HPDE6-E6E7 (cell line): ENCODE data around the gene ABR.
"Not testable (repeated sequence)": the region's sequence is repeated elsewhere in the genome, so short reads cannot be mapped to it uniquely, and the experiment has no call there.

Experiments used
- DNase-seq: peaks from one replicate; pipeline ENCODE4 v3.0.0; 2011; ENCODE audit warnings: missing footprints; ENCODE audit errors: extremely low spot score

ABR gene

DNA sequence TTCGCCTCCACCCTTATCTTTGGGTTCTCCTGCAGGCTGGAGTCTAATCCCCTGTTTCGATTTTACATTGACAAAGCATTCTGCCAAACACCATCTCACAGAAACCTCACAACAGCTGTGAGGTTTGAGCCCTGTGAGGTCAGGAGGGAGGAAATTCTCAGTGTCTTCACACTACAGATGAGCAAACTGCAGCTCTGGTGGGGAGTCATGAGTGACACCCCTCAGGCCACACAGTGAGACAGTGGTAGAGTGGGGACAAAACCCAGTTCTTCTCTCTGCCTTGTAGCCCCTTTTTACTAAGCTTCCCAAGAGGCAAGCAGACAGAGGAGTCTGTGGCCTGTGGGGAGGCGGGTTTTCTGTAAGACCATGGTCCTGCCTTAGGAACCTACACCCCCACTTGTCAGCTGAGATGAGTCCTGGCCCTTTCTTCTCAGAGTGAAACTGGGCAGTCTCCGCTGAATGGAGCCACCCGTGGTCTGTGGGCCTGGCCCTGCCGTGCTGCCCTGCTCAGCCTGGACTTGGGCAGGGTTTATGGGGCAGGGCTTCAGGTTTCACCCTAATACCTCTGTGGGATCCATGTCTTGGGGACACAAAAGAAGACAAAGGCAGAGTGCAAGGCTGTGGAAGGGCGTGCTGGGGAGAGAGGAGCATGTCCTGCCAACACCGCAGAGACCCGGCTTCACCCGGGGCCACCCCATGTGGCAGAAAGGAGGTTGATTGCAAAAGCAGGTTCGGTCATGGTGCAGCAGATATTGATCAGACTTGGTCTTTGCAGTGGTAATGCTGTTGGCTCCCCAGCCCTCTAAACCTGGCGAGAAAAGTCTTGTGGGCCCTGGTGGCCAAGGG lies 59.0 kb downstream of the ABR start:
- DNase-seq = no peak

DNA sequence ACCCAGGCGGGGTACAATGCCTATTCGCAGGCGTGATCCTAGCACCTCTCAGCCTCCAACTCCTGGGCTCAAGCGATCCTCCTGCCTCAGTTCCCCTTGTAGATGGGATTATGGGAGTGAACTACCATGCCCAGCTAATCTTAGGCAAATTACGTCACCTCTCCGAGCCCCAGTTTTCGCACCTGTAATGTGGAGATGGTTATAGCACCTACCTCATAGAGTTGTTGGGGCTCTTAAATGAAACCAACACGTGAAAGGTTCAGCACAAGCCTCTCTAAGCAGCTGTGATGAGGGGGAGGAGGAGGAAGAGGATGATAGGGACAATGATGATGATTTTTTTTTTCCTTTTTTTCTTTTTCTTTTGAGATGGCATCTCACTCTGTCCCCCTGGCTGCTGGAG lies 59.9 kb downstream of the ABR start:
- no peak for DNase-seq

DNA sequence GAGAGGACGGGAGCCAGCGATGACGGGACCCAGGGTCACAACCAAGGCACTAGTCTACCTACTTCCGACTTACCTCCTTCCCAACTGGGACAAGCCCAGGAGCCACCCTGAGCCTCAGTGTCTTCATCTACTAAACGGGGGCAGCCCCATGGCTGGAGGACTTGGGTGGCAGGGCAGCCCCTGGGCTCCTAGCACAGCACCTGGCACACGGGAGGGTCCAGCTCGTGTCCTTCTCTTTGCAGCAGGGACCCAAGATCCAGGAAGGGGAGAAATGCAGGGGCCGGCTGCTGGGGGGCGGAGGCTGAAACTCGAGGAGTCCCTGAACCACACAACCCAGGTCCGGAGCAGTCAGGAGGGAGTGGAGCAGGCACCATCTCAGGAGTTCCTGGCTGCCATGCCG lies 63.2 kb downstream of the ABR start:
- DNase-seq = no peak

- DNase-seq = no peak
These were observed 66.9 kb downstream of the ABR start for GRCh38 chr17:1112875-1113274.

DNA sequence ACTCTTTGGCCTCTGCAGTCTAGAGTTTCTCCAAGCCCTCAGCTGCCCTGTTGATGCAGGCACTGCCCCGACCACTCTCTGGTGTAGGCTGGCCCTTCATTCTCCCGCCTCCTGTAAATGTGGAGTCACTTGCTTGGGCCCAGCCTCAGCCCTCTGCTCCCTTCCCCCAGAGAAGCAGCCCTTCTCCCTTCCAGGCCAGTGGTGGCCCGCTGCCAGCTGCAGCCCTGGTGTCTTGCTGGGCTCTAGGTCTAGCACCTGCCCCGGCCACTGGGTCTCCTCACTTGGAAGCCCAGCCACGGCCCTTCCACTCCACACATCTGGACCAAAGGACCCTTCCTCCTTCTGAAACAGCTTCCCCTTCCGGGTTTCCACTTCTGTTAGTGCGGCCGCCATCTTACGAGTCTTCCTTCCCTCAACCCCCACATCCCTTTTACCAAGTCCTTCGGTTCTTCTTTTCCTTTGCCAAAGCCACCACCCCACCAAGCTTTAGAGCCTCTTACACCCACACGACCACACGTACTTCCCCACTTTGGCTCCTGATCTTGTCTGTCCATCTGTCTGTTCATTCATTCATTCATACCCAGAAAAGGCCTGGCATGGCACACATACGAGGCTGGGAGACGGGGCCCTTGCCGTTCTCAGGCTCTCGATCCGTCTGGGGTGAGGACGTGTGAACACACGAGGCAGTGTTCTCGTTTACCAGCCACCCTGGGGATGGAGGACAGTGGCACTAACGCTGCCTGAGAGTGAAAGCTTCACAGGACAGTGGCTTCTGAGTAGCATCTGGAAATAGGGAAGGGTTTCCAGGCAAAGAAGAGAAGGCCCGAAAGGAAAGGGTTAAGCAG lies 68.0 kb downstream of the ABR start:
- DNase-seq = no peak

- DNase-seq = peak; percentile 86
These were observed 68.8 kb downstream of the ABR start for GRCh38 chr17:1110862-1111598.

DNA sequence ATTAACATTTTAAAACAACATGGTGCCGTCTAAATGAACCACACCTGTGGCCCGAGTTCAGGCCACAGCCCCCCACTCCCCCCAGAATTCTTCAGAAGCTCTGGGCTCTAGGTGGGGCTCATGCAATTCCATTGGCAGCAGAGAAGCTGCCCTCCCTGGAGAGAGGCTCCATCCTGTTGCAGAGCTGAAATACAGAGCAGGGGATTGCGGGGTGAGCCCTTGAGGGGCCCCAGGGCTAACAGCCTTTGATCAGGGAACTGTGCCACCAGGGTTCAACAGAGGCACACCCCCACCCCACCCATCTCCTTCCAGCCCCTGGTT lies 69.3 kb downstream of the ABR start:
- no peak for DNase-seq

DNA sequence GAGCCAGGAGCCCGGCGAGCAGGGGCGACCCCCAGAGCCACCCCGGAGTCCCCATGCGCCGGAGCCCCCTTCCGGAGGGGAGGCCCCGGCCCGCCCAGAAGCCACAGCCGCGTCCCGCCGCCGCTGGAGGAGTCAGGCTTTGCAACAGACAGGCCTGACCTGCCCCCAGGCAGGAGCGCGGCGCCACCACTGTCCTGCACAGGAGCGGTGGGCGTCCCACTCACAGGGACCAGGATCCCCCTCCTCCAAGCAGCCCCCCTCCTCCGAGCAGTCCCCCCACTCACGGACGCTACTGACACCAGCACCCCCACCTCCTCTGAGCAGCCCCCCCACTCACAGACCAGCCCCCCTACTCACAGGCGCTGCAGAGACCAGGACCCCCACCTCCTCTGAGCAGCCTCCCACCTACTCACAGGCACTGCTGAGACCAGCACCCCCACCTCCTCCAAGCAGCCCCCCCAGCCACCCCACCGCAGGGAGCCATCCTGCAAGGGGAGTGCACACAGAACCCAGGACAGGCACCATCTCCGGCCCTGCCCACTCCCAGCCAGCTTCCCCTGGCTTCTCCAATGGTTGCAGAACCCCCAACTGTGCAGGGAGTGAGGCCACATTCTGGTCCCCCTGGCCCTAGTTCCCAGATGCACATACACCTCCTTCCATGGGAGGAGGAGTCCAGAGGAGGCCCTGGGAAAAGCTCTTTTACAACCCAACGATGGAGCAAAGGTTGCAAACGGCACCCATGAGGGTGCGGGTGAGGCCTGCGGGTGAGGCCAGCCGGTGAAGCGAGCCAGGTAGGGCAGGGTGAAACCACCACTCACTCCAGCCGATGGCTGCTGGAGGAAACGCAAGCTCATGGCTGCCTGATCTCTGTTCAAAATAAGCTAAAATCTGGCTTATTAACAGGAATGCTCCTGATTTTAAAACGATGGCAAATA lies 69.9 kb downstream of the ABR start:
- no peak for DNase-seq

DNA sequence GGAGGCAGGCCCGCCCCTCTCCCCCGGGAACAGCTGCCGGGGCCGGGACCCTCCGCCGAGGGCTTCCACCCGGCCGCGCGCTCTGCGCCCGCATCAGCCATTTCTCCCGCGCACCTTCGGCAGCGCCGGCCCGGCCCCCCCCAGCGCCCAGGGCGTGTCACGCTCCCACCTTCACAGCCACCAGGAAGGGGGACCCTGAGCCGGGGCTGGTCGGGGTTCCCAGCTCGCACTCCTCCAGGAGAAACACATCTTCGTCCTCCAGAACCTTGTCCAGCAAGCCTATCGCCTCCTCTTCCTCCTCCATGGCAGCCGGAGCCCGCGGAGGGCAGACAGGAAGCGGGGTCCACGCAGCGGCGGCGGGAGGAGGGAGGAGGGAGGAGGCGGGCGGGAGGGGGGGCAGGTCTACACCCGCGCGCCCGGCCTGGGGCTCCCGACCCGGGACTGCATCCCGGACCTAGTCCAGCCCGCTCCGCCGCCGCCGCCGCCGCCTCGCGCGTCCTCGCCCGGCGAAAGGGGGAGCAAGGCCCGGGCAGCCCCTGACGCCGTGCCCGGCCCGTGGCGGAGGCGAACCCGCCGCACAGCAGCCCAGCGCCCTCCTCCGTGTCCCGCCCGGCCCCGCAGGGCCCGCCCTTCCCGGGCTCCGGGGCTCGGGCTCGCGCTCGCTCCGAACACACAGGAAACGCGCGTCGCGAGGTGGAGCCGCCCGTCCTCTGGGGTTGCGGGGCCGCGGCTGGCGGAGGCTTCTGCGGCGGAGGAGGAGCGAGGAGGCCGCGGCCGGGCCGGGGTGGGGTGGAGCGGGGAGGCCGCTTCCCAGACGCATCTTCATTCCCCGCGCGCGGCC lies 70.8 kb downstream of the ABR start:
- DNase-seq = peak; percentile 60

DNA sequence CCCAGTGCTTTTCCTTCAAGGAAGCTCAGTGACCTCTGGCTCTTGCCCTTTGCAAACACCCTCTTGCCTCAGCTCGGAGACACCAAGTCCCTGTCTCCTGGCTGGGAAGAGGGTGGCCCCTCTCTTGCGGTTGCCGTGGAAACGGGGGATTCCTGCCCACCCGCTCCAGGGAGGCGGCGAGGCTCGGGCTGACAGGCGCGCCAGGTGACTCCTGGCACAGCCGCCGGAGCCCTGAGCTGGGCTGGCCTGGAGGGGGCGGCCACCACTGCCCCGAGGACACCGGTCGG lies 71.4 kb downstream of the ABR start:
- no peak for DNase-seq

GRCh38 chr17:1107777-1108477 lies 71.9 kb downstream of the ABR start:
- no peak for DNase-seq

DNA sequence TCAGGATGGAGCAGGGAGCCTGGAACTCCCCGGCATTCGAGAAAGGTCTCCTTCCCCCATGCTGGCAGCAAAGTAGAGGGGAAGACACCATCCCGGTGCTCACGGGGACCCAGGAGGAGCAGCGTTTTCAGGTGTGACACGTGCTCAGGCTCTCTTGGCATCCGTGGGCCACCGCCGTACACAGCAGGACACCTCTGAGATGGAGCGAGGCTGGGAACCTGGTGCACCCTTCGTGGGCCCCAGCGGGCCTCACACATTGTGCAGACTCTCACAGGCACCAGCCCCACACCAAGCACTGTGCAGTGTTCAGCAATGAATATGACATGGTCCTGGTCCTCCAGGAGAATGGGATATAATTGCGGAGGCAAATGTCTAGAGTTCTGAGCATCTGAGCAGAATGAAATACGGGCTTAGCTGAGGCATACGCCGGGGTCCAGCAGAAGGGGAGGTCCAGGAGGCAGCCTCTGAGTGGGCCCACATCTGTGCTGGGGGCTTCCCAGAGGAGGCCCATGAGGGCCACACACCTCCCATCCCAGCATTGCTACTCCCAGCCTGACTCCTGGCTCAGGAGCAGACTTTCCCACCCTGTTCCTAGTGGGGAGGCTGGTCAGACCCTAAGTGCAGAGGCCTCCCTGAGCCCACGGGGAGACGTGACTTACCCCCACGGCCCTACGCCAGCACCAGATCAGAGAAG lies 72.6 kb downstream of the ABR start:
- no peak for DNase-seq

- no peak for DNase-seq
These were observed 75.6 kb downstream of the ABR start for GRCh38 chr17:1104222-1104621.

DNA sequence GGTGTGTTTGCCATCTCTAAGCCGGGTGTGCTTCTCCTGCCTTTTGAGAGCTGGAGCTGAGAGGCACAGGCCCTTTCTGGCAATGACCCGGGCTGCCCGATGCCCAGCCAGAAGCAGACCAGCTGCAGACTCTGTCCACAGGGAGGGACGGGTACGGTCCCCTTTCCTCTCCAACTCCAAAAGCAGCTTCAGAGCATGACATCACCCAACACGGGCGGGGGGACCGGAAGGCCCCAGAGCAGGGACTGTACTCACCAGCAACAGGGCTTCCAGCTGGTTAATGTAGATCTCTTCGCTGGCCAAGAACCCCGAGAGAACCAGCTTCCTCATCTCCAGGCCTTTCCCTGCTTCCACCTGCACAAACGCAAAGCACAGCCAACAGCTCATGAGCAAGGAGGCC lies 79.4 kb downstream of the ABR start:
- no peak for DNase-seq

GRCh38 chr17:1099242-1099641 lies 80.5 kb downstream of the ABR start:
- no peak for DNase-seq

DNA sequence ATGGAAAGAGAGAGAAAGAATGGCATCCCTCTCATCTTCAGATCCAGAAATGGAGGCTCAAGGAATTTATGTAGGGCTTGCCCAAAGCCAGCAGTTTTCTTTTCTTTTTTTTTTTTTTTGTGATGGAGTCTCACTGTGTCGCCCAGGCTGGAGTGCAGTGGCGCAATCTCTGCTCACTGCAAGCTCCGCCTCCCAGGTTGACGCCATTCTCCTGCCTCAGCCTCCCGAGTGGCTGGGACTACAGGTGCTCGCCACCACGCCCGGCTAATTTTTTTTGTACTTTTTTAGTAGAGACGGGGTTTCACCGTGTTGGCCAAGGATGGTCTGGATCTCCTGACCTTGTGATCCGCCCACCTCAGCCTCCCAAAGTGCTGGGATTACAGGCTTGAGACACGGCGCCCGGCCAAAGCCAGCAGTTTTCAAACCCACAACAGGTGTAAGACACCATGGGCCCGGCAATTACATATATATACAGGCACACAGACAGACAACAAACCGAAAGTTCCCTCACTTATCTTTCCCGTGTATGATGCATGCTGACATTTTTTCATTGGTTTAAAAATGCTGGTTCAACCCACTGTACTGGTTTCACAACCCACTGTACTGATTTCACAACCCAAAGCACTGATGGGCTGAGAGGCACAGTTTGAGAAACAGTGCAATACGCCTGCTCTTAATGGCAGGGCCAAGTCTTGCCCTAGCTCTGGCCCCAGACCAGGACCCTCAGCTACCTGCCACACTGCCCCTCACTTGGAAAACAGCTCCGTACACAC lies 81.6 kb downstream of the ABR start:
- not testable (repeated sequence) for DNase-seq

- DNase-seq = no peak
These were observed 83.6 kb downstream of the ABR start for GRCh38 chr17:1096215-1096614.

DNA sequence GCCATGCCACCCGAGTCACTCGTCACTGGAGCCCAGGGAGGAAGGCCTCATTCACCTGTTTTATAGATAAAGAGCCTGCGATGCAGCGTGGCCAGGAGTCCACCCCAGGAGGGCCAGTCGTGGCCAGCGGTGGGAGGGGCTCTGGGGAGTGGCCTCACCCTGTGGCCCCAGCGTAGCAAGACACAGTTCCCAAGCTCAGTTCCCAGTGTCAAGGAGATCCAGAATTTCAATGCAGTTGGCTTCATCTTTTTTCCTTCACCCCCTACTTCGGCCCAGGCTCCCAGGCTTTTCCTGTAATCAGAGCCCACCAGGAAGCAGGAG lies 84.0 kb downstream of the ABR start:
- DNase-seq = no peak
